Fibroblast of villous mesenchyme (primary cell): ENCODE data around the gene ATXN7. TPM values are rescaled to one million over a fixed set of nuclear protein-coding genes. Genes with fewer than 3 reads are reported as not detected.
A peak's percentile ranks its signal among the peaks of the same experiment; 100 is the strongest.

Experiments used
- DNase-seq: peaks from one replicate; pipeline ENCODE4 v3.0.0-alpha.2; 2010; ENCODE audit warnings: low read depth
- H3K4me3 ChIP-seq: 2 replicates; pipeline ENCODE4 v1.5.1; 2011; ENCODE audit warnings: low read depth, mild to moderate bottlenecking, low read length
- CTCF ChIP-seq: IDR thresholded peaks from 2 replicates; pipeline ENCODE4 v1.5.1; 2012; ENCODE audit warnings: low read depth, mild to moderate bottlenecking, low read length; ENCODE audit not compliant: insufficient read depth
- total RNA-seq: library from RNA; depleted of rRNA; stranded (reverse); fragments of >200 nt; gene quantifications from 2 replicates; pipeline ENCODE4 v1.2.3, GENCODE V29; 2012

Gene ATXN7
- total RNA-seq, 1 donor: 14.7 TPM

- no peak overlapping the region for H3K4me3 ChIP-seq
- no peak for TF ChIP-seq CTCF
- DNase-seq: no peak
Observed at GRCh38 chr3:63851287-63851686, 12.4 kb upstream of the ATXN7 start.

GRCh38 chr3:63853106-63853505 lies 10.6 kb upstream of the ATXN7 start:
- TF ChIP-seq CTCF: no peak
- DNase-seq: no peak
- H3K4me3 ChIP-seq: no peak overlapping the region

DNA sequence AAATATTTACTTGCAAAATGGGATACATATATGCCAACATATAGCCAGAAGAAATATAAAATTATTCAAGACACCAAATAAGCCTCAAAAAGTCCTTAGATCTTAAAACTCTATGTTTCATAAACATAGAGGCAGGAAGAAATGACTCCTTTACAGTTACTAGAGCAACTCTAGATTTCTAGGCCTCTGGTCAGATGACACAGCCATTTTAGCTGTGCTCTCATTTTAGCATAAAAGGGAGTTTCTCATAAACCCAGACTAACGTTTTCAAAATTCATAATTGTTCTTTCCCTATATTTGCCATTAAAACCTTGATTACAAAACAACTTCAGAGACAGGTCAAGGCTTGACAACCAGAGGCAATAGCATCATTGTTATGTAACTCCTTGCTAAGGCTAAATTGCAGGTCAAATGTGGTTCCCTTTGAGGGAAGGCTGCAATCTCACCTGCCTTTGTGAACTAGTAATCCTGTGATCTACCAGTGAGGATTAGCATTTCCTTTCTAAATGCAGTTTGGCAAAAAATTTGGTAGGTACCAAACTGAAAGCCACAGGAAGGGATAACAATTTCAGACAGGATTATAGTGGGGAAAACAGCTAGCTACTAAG lies 8.2 kb upstream of the ATXN7 start:
- H3K4me3 ChIP-seq: no peak overlapping the region
- no peak for TF ChIP-seq CTCF
- no peak for DNase-seq

DNA sequence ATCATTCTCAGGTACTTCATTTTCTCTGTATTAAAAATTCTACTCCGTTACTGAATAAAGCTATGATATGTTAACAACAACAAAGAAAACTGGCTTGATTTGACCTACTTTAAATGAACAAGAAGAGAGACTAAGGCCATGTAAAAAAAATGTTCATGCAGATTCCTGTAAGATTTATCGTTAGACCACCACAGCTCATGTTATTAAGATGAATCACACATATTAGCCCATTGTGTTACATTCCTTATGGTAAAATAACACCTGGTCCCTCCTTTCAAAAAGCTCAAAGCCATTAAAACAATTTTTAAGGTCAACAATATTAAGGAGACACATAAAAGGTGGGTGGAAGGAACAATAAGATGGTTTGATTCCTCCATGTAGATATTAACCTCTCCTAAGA lies 6.4 kb upstream of the ATXN7 start:
- H3K4me3 ChIP-seq: no peak overlapping the region
- TF ChIP-seq CTCF: no peak
- DNase-seq: no peak

DNA sequence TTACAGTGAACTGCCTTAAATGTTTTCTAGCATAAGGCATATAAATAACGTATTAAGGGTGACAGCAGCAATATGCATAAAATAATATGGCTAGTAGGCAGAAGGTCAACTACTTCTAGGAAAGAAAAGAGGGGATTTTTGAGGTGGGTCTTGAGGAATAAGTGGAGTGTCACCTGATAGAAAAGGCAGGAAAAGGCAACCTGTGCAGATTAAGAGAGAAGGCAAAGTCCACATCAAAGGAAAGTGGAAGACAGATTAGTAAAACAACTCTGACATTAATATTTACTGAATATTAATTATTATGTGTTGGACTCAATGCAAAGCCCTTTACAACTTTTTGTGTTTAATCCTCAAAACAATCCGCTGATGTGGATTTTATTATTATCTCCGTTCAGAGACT lies 2.9 kb upstream of the ATXN7 start:
- no peak overlapping the region for H3K4me3 ChIP-seq
- no peak for TF ChIP-seq CTCF
- DNase-seq: no peak

- TF ChIP-seq CTCF: no peak
- no peak overlapping the region for H3K4me3 ChIP-seq
- DNase-seq: no peak
Observed at GRCh38 chr3:63861306-63861705, 2.4 kb upstream of the ATXN7 start.

DNA sequence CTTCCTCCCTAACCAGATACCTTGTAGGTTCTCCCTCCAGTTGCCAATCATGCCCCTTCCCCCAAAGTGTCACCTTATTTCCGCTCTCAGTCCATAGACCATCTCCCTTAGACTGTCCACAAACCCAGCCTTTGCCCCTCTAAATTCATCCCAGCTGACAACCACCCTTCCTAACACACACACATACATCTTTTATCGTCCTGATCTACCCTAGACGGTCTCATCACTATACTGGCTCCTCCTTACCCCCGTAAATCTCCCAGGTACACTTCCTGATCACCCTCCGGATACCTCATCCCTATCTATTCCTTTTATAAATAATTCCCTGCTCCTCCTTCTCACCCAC lies 890 bp upstream of the ATXN7 start:
- no peak for TF ChIP-seq CTCF
- peak overlapping the region; percentile 90 for H3K4me3 ChIP-seq
- DNase-seq: no peak
